ENCODE measurements around the gene HSD11B1.

The HSD11B1 gene

DNA sequence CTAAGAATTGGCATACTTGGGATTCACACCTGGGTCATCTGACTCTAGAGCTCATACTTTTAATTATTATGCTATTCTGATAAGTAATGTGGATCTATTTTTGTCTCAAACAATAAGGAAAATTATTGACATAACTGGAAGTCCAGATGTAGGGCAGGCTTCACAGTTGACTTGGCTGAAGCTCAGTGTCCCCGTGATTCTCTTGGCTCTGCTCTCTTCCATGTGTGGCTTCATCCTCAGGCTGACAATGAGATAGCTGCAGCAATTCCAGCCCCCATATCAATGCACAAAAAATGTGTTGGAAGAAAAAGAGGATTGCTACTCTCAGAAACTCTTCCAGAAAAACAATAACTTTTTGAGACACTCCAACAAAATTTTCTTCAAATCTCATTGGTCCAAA is 23.8 kb downstream of the HSD11B1 start:
- DNase-seq, result no peak

DNA sequence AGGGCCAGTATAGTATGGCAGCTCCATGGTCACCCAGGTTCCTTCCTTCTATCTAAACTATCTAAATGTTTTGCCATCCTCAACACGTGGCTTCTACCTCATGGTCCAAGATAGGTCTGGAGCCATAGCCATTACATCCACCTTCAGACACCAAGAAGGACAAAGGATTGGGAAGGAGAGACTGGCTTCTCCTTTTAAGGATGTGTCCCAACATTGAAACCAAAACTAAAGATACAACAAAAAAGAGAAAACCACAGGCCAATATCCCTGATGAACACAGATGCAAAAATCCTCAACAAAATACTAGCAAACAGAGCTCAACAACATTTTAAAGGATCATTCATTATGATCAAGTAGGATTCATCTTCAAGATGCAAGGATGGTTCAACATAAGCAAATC is 24.8 kb downstream of the HSD11B1 start:
- DNase-seq, result no peak

DNA sequence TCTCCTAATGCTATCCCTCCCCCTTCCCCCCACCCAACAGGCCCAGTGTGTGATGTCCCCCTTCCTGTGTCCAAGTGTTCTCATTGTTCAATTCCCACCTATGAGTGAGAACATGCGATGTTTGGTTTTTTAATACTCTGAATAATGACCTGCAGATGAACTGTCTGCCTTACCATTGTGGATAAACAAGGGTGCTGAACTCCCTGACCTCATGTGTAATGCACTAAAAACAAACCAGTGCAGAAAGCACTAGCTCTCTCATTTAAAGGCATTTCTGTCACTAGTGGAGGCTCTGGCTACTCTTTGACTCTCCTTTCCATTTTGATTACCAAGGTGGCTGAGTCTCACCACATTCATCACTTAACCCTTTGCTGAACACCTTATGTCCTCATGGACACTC is 28.1 kb downstream of the HSD11B1 start:
- no peak for DNase-seq

DNA sequence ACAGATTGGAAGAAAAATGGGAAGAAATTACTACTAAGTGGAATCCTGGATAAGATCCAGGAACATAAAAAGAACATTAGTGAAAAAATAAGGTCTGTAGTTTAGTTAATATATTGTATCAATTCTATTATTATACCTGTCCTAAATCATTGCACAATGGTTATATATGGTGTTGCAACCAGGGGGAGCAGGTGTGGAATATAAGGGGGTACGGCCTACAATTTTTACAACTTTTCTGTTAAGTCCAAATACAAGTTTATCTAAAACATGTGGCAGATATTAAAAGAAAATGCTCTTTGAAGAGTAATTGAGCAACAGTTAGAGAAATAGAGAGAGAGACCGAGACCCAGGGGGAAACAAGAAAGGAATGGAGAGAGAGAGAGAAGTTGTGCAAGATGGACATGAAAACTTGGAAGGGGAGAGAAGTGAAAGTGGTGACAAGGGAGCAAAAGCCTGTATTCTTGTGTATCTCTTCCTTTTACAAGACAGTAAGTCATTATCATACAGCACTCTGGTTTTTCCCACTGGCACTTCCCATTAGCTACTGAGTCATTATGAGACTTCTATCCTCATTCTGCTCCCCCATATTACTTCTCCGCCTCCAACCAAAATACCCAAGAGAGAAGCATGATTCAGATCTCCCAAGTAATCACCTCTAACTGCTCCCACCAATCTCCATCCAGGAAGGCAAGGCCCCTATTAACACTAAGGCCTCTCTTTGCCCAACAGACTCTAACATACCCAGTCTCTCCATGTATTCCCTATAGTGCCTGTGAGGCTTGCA is 29.0 kb downstream of the HSD11B1 start:
- peak; percentile 49 for DNase-seq

DNA sequence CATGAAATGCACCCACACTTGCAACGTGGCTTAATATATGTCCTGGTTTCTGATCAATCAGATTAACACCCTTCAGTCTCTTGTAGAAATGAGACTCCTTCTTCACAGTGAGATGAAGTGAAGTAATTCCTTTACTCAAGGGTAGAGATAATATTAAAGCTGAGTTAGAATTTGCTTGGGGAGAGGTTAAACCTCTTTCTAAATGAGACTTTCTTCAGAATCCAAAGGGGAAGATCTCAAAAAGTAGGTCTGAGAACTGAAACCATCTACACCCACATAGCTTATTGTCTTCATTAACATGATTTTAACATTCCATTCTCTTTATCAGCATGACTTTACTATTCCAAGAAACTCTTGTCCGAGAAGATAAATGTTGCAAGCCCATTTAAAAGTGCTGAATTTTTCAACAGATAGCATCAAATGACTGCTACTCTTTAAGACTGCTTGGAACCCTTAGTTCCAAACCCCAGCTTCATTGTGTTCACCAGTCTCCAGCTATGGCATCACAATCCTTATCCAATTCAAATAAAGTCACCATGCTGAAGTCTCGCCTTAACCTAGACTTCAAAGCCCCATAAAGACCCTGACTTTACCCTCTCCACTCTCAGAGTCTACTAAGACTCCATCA is 32.0 kb downstream of the HSD11B1 start:
- DNase-seq, result no peak

DNA sequence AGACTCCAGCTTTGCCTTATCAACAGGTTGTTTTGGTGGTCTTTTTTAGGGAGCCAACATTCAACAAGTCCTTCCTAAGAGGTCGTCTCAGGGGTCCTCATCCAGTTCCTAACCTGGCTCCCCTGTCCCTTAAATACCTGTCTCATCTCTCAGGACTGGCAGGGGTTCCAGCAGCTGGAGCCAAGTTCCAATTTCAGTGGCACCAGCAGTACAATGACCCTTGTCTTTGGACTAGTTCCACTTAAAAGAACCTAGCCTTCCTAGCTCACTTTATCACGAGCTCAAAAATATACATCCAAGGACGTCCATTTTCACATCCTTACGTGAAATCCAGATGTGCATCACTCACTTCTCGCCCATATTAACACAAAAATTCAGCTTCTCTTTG is 32.5 kb downstream of the HSD11B1 start:
- no peak for DNase-seq

DNA sequence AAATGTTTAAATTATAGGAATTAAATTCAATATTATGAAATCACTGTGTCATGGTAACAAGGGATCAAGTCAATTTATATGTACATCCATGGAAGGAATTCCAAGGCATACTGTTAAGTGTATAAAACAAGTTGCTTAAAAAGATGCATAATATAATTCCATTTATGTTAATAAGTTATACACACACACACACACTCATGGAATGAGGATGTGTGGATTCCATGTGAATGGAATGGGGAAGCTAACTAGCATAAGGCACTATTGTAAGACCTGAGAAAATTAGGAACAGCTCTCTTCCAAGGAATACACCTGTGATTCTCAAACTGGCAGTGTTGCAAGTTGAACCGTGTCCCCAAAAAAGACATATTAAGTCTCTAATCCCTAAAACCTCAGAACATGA is 33.6 kb downstream of the HSD11B1 start:
- no peak for DNase-seq

DNA sequence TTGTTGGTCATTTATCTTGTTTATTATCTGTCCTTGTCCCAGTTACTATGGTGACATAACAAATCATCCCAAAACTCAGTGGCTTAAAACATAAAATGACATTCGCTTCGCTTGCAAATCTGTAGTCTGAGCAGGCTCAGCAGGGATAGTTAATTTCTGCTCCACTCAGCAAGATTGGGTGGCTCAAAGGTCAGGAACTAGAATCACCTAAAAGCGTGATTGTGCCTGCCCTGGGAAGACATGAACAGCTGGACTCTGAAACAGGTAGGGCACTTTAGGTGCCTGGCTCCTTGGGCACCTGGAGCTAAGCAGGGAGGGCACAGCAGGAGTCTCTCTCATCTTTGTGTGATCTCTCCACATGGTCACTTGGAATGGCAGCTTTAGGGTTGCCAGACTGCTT is 36.5 kb downstream of the HSD11B1 start:
- DNase-seq, result no peak

DNA sequence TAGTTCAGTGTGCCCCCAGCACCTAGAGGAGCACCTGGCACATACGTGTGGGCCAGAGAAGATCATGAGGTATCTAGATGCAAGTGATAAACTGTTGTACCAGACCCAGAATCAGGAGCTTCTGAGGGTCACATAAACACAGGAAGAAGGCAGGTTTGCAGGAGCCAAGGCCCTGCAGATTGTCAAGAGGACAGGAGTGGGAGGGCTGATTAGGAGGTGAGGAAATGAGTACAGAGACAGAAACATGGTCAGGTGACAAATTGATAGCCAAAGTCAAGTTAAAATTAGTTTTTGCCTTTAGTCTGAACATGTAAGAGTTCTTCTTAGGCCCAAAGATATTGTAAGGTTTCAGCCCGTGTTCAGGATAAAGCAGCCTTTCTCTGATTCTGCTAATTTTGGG is 37.2 kb downstream of the HSD11B1 start:
- no peak for DNase-seq

DNA sequence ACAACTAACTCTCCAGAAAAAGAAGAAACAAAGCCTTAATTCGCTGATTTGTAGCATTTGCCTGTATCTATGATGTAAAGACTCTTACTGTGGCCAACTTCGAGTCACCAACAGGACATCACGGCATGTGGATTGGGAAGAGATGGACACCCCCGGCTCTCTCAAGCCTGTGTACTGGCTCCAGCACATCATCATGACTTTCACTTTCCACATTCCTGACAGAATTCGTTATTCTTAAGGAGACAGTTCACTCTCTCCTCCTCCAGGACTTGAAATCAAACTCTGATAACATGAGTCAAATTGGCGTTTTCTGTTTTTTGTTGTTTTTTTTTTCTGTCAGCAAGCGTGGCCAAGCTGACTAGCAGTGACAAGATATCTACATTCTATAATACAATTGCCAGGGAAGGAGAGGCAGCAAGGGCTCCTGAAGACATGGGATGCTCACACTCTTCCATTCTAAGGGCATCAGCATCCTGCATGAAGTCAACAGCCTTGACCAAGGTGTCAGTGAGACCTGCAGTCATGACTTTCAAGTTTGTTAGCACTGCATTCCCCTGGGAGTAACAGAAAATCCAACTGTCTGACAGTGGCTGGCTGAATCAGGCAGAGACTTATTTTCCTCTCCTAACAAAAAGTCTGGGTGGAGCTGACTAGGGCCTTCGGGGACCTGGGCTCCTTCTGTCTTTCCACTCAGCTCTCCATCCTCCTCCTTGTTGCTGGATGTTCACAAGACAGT is 37.9 kb downstream of the HSD11B1 start:
- DNase-seq, result peak; percentile 34

DNA sequence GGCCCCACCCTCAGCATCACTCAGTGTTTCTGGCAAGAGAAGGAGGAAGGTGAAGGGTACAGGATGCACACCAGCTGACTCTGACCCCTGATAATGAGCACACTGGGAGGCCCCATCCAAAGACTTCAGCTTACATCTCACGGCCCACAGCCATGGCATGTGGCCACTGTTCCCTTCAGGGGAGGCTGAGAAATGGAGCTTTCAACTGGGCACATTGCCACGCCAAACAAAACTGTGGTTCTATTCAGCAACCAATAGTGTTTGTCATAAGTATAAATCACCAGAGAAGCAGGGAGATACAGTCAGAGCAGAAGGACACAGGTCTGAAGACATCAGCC is 38.5 kb downstream of the HSD11B1 start:
- peak; percentile 79 for DNase-seq

DNA sequence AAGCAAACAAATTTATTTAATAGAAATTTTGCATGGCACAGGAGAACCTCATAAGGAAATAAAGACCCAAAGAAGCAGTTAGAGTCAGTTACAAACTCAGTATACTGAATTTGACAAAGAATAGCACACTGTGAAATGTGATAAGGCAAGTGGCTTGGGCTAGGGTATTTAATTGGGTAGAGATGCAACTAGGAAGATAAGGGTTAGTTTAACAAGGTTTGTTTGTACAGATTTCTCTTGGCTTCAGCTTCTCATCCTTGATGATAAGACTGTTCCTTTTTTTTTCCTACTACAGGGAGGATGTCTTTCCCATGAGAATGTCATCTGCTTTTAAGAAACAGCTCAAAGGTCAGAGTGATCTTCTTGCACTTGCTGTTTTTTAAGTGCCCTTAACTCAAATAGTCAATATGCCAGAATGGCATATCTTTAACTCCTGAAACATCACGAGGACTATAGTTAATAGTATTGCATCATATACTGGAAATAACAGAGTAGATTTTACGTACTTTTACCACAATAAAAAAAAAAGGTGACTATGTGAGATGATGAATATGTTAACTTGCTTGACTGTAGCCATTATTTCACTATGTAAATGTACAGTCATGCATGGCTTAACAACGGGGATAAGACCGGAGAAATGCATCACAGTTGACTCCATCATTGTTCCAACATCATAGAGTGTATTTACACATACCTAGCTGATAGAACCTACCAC is 42.0 kb downstream of the HSD11B1 start:
- no peak for DNase-seq

DNA sequence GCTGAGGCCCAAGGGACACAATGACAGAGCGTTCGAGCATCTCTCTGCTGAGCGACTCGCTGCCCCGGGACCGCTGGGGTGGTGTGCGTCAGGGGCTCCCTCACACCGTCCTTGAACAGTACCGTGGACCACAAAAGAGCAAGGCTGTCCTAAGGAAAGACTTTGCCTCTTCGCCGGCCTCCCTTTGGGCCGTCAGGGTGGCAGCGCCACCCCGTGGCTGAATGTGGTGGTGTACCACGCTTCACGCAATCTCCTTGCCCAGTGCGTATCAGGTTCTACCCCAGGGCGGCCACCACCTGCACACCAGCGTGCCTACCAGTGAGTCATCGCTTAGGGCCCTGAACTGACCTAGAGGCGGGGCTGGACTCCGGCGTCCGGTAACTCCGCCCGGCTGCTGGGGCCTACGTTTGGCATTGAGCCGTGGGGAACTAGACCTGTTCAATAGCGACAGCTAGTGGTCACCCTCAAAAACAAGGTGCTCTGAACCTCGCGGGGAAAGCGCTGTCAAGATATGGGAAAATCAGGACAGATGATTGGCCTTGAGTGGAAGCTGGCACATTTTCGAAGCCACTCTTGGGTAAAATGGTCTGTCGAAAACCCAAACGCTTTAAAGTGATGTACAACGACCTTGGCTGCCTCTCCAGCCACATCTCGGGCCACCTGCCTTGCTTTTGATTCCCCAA is 43.1 kb downstream of the HSD11B1 start:
- peak; percentile 82 for DNase-seq

DNA sequence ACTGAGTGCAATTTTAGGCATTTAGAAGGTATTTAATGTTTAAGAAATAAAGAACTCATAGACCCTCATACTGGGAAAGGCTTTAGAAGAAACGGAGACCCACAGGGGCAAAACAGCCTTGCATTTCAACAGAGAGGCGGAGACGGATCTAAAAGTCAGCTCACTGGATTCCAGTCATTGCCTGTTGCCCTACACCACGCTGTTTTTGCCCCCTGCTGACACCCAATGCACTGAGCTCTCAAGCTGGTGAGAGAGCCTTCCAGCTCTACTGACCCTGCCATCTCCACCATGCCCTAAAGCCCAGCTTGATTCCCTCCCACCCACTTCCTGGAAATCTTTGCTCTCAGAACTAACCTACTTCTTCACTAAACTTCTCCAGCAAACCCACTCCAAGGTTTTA is 44.0 kb downstream of the HSD11B1 start:
- DNase-seq, result no peak

DNA sequence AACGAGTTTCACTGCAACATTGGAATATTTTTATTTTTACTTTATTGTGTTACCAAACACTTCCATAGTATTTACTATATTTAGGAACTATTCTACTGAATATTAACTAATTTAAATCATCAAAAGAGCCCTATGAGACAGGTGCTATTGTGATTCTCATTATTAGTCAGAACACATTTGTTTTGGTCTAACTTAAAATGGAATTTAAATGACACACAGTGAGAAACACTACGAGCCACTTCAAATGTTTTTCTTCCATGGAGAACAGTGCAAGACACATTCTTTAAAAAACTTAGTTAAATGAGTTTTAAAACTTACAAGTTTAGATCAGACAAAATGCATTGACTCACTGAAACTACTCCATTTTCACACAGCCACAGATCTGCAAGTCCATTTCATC is 44.6 kb downstream of the HSD11B1 start:
- no peak for DNase-seq

DNA sequence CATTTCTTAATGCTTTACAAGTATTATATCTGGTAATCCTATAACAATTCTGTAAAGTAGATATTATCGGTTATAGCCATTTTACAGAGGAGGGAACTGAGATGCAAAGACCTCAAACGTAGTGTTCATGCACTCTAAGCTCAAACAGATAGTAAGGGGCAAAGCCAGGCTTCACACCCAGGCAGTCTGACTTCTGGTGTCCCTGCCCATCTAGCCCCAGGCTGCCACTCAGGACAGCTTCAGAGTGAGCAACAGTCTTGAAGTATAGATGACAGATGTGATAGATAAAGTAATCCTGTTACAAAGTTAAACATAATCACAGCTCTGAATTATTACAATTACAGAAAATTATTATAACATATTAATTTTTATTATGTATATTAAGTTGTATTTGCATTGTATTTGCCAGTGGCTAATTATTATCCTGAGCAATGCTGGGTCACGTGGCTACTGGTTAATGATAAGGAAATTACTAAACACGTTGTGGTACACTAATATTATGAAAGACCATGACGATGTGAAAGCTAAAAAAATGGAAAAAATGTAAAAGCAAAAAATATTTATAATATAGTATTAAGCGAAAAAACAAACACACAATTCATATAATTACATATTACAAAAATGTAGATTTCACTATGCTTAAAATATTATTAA is 45.2 kb downstream of the HSD11B1 start:
- DNase-seq, result no peak

DNA sequence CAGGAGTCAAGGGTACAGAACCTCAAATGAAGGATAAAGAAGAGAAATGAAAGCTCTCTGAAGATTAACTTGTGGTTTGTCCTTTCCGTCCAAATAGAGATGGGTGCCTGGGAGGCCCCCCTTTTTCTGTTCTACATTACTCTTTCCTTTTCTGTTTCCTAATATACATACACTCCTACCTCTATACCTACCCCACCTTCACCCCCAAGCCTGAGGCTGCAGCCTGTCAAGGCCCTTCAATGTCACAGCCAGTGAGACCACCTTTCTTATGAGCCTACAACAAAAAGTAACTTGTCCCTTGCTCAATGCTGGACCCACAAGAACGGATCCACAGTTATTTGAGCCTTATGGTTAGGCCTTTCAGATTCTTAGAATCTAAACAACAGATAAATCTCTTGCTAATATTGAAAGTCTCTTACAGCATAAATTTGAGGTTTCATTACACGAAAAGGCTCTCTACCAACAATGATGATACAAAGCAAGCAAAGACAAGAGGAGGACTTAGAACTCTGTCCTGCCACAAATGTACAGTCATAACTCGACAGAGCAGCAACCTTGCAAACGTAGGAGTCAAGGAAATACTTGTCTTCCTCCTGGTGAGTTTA is 47.1 kb downstream of the HSD11B1 start:
- no peak for DNase-seq

DNA sequence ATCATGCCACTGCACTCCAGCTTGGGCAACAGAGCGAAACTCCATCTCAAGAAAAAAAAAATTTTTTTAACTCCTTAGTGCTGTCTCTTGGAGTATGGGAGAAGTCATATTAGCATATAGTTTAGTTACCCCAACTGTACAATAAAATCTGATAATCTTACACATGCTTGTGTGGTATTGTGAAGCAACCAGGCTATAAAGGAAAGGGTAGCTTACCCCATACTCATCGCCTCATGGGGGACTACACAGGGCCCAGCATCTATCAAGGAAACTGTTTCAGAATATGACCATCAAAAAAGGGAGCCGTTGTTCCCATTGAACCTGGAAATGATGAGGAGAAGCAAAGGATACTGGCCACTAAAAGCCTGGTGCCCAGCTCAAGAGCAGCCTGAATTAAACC is 48.2 kb downstream of the HSD11B1 start:
- DNase-seq, result no peak

DNA sequence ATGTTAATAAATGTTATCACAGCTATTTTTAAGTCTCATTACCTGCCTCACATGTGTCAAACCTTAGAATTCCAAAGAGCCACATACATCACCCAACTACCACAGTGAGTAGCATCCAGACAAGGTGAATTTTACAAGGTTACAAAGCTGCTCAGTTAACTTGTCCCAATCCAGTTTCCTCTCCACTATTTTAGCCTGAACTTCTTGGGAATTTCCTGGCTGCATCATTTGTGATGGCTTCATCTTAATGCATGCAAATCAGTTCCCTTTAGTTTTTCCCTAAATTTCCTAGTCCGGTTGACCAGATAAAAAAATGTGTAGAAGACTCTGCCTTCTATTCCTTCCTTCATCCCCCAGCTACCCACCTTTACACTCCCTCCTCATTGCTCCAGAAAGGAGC is 50.6 kb downstream of the HSD11B1 start:
- no peak for DNase-seq

DNA sequence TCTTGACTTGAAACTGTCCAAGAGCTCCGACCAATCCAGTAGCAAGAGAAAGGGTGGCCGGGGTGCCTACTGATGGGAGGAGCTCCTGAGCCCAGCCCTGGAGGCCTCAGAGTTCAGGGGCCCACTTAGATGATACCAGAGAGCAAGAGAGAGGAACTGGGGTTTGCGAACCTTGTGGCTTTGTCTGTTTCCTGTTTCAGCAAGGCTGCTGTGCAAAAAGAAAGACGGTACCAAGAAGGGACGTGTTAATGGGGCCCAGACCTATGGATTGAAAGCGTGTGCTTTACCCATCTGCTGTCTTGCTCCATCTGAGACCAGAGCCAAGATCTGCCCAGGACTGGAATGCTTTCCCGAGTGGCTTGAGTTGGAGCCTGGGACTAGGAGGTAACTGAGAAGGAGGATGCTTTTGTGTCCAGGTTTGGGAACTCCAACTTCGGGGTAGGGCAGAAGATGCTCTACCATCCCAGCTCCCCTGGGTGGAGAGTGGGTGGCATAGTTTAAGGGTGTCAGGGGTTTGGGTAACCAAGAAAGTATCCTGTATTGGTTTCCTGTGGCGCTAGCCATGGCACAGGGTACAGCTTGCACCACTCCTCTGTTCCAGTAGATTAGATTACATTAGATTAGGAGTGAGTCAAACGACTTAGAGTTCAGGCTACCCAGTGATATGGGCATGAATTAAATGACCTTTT is 51.4 kb downstream of the HSD11B1 start, which contains the start of gene TRAF3IP3:
TRAF3IP3 (plus strand) TSS at position 128 of the 689 bp plus-strand sequence. CDS start 3,987 bp downstream, outside the sequence.
- no peak for DNase-seq

All from fibroblast of skin of right biceps (primary cell).